ENCODE measurements around the gene HMGN4. TPM values are rescaled to one million over a fixed set of nuclear protein-coding genes. Genes with fewer than 3 reads are reported as not detected.

HMGN4 gene
- total and polyA plus RNA-seq, 9 of the 15 experiments (the other 6 are each of a cell fraction or from before 2014, with no cell fraction given), result 35.4 to 134 (median 94.1) TPM

- no peak for TF ChIP-seq ZNF280A (IDR thresholded peaks at IDR 0.05; ENCODE audit: low read depth, partially characterized antibody)
- TF ChIP-seq TBL1XR1 (IDR thresholded peaks at IDR 0.05; ENCODE audit: low read length in 2 of 2), result peak in 1 of 2 experiments; percentile 78; a peak in 2 of 4 replicates
- 0 out of 2 replicates have a peak, but pooled peaks have one; percentile 56 for TF ChIP-seq ZNF583 (CRISPR knock-in tag; IDR thresholded peaks at IDR 0.05)
- TF ChIP-seq NFATC3 (IDR thresholded peaks at IDR 0.05), result peak; percentile 89
- TF ChIP-seq ADNP (tag; IDR thresholded peaks at IDR 0.05), result peak; percentile 86; the same call in 1 of the 2 replicates
- no peak for TF ChIP-seq ZNF785 (CRISPR knock-in tag; IDR thresholded peaks at IDR 0.05)
- TF ChIP-seq ZNF384 (IDR thresholded peaks at IDR 0.05; ENCODE audit: low read depth, low read length), result peak; percentile 88
- peak; percentile 68 for TF ChIP-seq NFRKB (IDR thresholded peaks at IDR 0.05; ENCODE audit: low read depth)
- no peak for TF ChIP-seq THRA (IDR thresholded peaks at IDR 0.05)
- TF ChIP-seq ZNF175 (CRISPR knock-in tag; IDR thresholded peaks at IDR 0.05; ENCODE audit: low read depth), result 0 out of 2 replicates have a peak, but pooled peaks have one; percentile 3
- peak; percentile 18 for TF ChIP-seq MAFK (IDR thresholded peaks at IDR 0.05; ENCODE audit: low read length)
- peak; percentile 68 for TF ChIP-seq PCBP1 (IDR thresholded peaks at IDR 0.05; ENCODE audit: low read depth, low read length, poor library complexity, severe bottlenecking)
- peak; percentile 75 for TF ChIP-seq ZBTB5 (IDR thresholded peaks at IDR 0.05)
- peak; percentile 75; the same call in 1 of the 2 replicates for TF ChIP-seq ZBTB7A (IDR thresholded peaks at IDR 0.05; ENCODE audit: borderline replicate concordance, control insufficient read depth, low read depth, low read length)
- TF ChIP-seq ZNF589 (CRISPR knock-in tag; IDR thresholded peaks at IDR 0.05; ENCODE audit: low read depth), result peak; percentile 22; the same call in 1 of the 2 replicates
- TF ChIP-seq GABPB1 (CRISPR knock-in tag; IDR thresholded peaks at IDR 0.05), result peak; percentile 86
- TF ChIP-seq ZNF274 (IDR thresholded peaks at IDR 0.05; ENCODE audit: borderline replicate concordance, low read depth, low read length), result peak; percentile 63; the same call in 1 of the 2 replicates
- TF ChIP-seq CBX3 (IDR thresholded peaks at IDR 0.05; ENCODE audit: borderline replicate concordance in 1 of 2, low read length in 2 of 2), result 0 out of 3 replicates have a peak, but pooled peaks of 1 of the 2 experiments have one; percentile 34
Observed at GRCh38 chr6:26537846-26538571, at the start of gene HMGN4 (continued).

Data from K562 (cell line).